T-helper 22 cell (primary cell): ENCODE data around the gene MLIP.
"Not testable (repeated sequence)": the region's sequence is repeated elsewhere in the genome, so short reads cannot be mapped to it uniquely, and the experiment has no call there.

Experiments used
- DNase-seq: peaks from one replicate; pipeline ENCODE4 v3.0.0-alpha.2; 2020; ENCODE audit warnings: low read depth

The MLIP gene

DNA sequence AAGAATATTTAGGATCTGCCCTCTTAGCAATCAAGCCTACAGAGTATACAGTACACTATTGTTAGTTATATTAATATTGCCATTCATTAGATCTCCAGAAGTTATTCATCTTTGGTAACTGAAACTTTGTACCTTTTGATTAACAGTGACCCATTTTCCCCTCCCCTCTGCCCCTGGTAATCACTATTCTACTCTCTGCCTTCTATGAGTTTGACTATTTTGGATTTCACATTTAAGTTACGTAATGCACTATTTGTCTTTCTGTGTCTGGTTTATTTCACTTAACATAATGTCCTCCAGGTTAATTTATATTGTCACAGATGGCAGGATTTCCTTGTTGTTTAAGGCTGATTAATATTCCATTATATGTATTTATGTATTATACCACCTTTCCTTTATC lies 111.0 kb downstream of the MLIP start:
- no peak for DNase-seq

DNA sequence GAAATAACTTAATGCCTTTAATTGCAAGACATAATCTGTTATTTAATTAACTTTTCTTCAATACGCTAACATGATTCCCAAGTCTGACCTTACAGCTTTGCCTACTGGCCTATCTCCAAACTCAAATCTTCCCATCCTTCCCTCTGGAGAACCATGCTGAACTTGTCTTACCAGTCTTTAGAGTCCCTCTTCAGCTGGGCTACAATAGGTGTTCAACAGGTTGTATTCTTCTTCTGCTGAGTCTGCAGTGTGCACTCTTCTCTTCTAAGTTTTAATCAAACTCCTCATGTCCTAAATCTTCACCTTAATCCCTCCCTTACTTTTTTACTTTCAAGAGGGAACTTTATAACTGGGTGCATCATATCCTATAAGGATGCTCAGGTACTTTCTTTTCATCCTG lies 121.5 kb downstream of the MLIP start:
- no peak for DNase-seq

DNA sequence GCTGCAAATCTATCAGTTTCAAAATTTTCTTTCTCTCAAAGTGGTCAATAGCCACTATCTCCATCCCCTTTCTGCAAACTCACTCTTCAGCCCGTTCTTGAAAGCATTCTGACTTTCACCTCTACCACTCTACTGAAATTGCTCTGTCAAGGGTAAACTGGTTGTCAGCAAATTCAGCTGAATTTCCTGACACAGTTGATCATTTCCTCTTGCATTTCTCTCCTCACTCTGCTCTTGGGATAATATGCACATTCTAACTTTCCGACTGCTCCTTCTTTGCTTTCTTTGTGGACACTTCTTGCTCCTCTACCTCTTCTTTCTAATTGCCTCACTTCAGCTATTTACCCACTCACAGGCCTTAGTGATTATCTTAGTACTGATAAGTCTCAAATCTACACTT lies 123.3 kb downstream of the MLIP start:
- no peak for DNase-seq

DNA sequence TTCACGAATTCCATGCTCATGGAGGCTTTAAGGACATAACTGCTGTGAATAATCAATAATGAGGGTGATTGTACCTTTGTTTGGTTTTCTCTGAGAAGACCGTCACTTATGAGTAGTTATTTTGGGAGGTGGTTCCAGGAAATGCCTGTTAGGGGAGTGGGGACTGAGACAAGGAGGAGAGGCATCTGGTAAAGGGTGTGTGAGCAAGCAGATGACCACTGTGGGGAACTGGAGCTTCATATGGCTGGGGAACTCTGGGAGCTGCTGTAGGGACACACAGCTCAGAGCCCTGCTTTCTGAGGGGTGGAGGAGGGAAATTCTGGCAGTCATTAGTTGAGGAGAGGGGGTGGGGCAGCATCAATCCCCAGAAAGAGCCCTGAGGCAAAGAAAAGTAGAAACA lies 125.7 kb downstream of the MLIP start:
- DNase-seq: no peak

- no peak for DNase-seq
Measured at GRCh38 chr6:54238396-54238795, 127.2 kb downstream of the MLIP start.

DNA sequence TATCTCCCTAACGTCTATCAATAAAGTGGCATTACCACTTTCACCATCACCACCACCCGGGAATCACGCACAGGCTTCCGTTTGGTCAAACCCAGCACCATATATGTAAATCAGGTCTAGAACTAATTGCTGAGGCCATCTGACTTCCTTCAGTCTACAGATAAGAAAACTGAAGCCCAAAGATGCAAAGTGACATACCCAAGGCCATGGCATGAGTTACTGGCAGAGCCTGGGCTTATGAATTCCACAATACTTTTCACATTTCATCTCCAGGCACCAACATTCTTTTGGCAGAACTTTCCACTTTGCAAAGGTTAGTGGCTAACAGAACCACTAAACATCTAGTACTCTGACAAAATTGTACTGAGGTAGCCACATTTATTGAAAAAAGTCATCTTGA lies 132.5 kb downstream of the MLIP start:
- DNase-seq: no peak

GRCh38 chr6:54244430-54244829 lies 133.2 kb downstream of the MLIP start:
- no peak for DNase-seq

GRCh38 chr6:54245265-54245664 lies 134.0 kb downstream of the MLIP start:
- DNase-seq: no peak

DNA sequence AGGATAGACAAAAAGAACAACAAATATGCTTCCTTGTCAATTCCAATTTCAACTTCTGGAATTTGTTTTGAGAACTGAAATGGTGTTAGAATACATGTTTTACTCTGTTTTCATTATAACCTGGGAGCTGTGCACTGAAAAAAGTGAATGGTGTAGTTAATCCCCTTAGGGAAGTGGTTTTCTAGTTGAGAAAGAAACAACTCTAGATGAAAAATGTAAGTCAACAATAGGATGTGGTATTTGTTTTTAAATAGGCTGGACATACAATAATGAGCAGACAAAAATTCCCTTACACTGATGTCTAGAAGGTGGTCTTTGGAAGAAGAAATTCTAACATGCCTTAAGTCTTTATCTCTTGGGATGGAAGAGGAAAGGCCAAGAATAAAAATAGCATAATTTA lies 137.1 kb downstream of the MLIP start:
- DNase-seq: no peak

DNA sequence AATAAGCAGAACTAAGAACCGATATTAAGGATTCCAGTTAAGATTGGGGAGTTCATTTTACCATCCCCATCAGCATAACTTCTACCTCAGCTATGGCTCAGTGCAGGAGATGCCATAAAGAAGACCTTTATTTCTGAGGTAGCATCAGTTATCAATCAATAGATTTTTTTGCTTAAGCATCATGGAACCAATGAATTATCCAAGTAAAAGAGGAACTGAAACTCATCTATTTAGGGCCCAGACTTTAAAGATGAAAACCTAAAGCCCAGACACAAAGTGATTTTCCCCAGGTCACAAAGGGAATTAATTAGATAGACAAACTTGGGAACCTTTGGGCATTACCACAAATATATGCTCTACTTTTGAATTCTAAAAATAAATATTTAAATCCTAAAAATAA lies 137.8 kb downstream of the MLIP start:
- no peak for DNase-seq

- DNase-seq: not testable (repeated sequence)
Measured at GRCh38 chr6:54249812-54250211, 138.6 kb downstream of the MLIP start.

- no peak for DNase-seq
Measured at GRCh38 chr6:54252496-54252895, 141.3 kb downstream of the MLIP start.

GRCh38 chr6:54252916-54253315 lies 141.7 kb downstream of the MLIP start:
- DNase-seq: no peak

DNA sequence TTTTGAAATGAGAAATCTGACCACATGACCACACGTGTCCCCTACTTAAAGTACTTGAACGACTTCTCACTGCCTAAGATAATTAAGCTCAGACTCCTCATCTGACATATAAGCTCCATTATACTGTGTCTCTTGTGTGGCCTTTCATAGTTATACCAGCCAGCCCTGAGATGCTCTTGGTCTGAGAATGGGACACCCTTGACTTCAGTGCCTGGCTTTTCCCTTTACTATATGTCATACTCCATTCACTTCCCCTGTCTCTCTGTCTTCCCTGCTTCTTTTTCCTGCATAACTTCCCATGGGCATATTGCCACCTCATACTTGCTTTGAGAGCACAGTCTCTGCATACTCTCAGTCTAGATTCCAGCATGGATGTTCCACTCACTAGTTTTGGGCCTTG lies 143.6 kb downstream of the MLIP start:
- DNase-seq: no peak

DNA sequence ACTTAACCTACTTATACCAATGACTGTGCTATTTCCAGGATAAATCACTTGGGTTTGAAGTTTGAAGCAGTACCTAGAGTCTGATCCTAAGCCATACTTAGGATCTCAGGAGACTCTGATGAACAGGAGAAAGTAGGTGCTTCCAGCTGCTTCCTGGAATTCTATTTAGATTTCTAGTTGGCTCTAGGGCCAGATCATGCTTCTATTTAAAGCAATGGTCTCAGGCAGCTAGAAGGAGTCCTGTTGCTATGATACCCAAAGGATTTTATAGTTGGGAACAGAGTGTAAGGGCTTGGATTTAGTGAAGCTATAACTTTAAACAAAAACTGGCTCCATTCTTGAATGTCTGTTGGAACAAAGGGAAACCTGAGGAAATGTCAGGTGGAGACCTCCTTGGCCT lies 144.6 kb downstream of the MLIP start:
- DNase-seq: no peak

- no peak for DNase-seq
Measured at GRCh38 chr6:54260025-54260424, 148.8 kb downstream of the MLIP start.

DNA sequence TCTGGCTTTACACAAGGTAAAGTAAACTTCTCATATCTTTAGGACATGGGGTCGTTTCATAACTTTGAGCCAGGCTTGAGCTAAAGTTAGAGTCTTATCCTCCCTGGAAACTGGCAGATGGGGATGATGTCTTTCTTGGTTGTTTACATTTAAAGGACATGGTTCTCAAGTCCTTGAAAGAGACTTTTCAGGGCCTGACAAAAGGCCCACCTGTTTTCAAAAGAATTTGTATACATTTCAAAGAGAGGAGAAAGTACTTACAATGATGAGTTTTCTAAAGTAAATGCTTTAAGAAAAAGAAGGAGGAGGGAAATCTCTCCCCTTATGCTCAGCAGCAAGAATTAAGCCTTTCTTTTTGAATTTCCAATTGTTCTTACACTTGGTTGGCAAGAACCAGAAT lies 151.3 kb downstream of the MLIP start:
- no peak for DNase-seq

DNA sequence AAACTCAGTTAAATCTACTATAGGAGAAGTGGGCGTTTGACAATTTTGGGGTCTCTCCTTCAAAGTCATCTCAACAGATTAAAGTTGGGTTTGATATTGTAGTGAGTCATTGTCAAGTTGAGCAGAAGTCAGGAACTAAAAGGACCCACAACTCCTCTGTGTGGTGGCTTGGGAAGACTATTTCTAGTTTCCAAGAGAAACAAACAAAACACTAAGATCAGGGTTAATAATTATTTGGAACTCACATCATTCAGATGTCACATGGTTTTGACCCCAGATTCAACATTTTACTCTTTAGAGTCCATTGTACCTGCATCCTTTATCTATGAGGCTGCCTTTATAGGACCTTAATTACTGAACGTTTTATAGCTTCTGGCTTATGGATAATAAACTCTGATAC lies 151.7 kb downstream of the MLIP start:
- DNase-seq: no peak

- DNase-seq: no peak
Measured at GRCh38 chr6:54264581-54265272, 153.5 kb downstream of the MLIP start.

- DNase-seq: no peak
Measured at GRCh38 chr6:54266400-54266923, 155.2 kb downstream of the MLIP start.

DNA sequence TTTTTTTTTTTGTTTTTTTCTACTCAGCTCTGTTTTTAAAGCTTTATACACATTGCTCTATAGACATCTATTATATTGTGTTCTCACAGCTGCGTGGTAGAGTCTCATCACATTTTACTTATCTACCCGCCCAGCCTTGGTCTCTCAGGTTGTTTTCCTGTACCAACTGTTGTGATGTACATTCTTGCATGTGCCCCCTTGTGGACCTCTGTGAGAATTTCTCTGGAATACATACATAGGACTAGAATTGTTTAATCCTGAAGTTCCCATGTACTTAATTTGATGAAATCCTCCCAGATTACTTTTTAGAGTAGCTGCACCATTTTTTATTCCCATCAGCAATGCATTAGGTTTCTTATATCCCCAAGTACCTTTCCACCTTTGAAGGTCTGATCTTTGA lies 156.6 kb downstream of the MLIP start:
- no peak for DNase-seq

- DNase-seq: no peak
Measured at GRCh38 chr6:54273214-54273820, 162.1 kb downstream of the MLIP start.

DNA sequence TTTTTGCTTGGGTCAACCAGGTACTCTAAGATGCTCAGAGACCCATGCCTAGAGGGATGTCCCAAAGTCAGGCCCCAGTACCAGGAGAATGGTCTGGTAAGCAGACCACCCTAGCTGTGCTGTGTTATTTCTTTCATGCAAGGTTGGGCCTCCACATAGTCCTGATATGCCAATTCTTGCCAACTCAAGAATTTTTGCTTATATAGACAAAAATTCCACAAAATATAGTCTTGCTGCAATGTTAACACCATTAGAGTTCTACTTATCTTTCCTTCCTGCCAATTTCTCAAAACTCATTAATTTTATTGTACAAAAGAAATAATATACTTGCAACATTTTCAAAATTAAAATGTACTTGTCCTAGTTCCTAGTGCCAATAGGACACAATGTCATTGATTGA lies 163.1 kb downstream of the MLIP start:
- DNase-seq: no peak

DNA sequence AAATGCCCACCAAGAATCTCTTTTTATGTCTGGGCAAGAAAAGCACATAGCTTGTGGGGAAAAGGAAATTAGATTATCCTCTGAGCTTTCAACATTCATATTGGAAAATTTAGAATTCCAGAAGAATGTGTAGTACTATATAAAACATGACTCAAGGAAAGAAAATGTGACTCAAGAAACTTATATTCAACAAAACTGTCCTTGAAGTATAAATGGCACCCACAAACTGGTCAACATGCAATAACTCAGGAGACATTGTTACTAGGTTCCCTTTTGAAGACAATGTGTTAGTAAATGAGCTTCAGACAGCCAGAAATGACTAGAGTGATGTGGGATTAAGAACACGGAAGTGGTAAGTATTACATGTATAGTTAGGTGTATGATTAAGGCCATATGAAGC lies 170.9 kb downstream of the MLIP start:
- no peak for DNase-seq
